ENCODE measurements around the gene SELENOF.
"Not testable (repeated sequence)": the region's sequence is repeated elsewhere in the genome, so short reads cannot be mapped to it uniquely, and the experiment has no call there.

SELENOF gene

DNA sequence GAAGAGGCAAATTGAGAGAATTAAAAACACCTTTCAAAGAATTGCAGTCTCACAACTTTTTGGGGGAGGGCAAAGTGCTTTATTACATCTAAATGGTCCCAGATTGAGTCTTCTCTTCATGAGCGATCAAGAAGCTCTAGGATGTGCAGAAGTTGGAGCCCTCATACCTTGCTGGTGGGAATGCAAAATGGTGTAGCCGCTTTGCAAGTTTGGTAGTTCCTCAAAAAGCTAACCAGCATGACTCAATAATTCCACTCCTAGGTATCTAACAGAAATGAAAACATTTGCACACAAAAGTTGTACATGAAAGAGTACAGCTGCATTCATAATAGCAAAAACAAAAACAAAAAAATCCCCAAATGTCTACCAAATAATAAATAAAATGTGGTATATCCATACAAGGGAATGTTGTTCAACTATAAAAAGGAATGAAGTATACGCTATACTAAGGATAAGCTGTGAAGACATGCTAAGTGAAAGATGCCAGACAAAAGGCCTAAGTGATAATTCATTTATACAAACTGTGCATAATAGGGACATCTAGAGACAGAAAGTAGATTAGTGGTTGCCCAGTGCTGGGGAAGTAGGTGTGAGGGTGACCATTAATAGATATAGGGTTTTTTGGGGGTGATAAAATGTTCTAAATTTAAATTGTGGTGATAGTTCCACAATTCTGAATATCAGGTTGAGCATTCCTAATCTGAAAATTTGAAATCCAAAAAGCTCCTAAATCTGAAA, 55.2 kb downstream of the SELENOF start:
- DNase-seq (ENCODE audit: low read depth in 2 of 2) = no peak

DNA sequence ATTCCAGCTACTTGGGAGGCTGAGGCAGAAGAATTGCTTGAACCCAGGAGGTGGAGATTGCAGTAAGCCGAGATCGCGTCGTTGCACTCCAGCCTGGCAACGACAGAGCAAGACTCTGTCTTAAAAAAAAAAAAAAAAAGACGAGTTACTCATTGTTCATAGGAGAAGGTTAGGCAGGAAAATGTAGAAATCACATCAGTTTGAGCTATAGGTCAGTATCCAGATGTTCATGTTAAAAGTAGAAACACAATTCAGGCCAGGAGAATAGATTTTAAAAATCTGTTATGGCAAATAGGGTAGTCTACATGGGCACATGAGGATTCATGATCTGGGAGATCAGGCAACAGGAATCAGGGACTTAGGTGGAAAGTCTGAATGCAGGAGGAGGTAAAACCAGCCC, 57.7 kb downstream of the SELENOF start:
- no peak for DNase-seq (ENCODE audit: low read depth in 2 of 2)

DNA sequence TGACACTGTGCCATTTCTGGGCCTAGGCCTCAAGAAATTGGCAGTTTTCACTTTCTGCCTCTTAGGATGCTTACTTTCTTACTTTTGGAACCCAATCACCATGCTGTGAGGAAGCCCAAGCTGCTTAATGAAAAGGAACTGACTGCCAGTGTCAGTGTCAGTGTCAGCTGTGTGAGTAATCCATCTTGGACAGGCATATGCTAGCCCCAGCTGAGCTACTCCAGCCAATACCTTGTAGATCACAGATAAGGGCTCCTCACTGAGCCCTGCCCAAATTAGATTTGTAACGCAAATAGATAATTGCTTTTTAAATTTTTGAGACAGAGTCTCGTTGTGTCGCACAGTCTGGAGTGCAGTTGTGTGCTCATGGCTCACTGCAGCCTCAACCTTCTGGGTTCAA, 59.6 kb downstream of the SELENOF start:
- no peak for DNase-seq (ENCODE audit: low read depth in 2 of 2)

GRCh38 chr1:86852782-86853408, 61.0 kb downstream of the SELENOF start:
- no peak for DNase-seq (ENCODE audit: low read depth in 2 of 2)

DNA sequence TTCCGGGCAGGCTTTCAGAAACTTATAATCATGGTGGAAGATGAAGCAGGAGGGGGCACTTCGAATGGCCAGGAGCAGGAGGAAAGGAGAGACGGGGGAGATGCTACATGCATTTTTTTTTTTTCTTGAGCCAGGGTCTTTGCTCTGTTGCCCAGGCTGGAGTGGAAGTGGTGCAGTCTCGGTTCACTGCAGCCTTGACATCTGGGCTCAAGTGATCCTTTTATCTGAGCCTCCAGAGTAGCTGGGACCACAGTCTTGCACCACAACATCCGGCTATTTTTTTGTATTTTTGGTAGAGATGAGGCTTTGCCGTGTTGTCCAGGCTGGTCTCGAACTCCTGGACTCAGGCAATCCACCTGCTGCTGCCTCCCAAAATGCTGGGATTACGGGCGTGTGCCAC, 61.6 kb downstream of the SELENOF start:
- DNase-seq (ENCODE audit: low read depth in 2 of 2) = no peak

GRCh38 chr1:86849756-86850155, 64.2 kb downstream of the SELENOF start:
- no peak for DNase-seq (ENCODE audit: low read depth in 2 of 2)

GRCh38 chr1:86848654-86849053, 65.3 kb downstream of the SELENOF start:
- no peak for DNase-seq (ENCODE audit: low read depth in 2 of 2)

- DNase-seq (ENCODE audit: low read depth in 2 of 2) = no peak
Measured at GRCh38 chr1:86846164-86846647, 67.7 kb downstream of the SELENOF start.

DNA sequence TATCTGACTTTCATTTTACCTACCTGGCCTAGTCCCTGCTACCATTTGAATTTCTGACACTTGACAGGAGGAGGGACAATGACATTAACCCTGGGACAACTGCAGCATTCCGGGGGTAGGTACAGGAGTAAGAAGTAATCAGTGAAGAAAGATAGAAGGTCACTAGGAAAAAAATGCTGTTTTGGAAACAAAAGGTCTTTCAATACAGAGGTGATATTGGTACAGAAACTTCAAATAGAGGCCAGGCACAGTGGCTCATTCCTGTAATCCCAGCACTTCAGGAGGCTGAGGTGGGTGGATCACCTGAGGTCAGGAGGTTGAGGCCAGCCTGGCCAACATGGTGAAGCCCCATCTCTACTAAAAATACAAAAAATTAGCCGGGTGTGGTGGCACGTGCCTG, 68.4 kb downstream of the SELENOF start:
- DNase-seq (ENCODE audit: low read depth in 2 of 2) = no peak

DNA sequence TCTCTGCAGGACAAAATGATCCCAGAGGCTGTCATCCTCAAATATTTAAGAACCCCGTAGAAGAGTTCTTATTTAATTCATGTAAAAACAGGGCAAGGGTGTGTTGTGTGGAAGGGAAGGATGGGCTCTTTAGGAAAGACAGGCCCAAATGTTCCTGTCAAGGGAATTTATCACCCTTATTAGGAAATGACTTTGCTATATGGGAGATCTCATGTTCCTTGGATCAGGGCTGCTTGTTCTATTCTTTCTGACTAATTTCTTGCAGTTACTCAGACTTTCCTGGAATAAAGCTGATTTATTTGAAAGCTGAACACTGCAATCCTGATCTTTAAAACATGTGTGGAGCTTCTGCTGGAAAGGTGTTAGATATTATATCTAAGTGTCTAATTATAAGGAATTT, 72.8 kb downstream of the SELENOF start:
- no peak for DNase-seq (ENCODE audit: low read depth in 2 of 2)

DNA sequence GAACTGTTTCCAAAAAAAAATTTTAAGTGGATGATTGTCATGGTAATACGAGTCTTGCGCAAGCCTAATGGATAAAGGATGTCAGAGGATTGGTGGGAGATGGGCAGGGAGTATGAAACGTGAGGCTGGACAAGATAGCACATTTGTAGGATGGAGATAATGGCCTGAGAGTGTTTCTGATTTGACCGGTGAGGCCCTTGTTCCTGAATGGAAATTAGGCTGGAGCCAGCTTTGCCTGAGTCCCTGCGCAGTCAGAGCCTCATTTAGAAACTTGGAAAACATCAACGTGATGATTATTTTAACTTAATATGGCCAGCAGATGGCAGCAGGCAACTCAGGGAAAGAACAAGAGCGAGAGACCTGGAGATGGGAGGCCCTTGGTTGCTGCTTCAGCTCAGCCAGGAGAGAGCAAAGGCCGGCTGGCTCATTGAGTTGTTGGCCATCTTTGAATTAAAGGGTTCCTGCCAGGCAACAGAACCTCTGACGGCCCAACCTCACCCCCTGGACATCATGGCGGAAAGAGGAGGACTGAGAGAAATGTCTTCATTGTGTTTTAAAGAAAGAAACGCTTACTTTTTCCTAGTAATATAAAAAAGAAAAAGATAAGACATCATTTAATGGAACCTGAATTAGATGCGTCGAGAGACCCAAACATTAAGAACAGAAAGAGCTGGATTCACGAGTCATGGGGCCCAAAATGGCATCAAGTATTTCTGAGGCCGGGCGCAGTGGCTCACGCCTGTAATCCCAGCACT, 80.3 kb downstream of the SELENOF start:
- peak in 1 of 2 donors; percentile 9 for DNase-seq (ENCODE audit: low read depth in 2 of 2)

DNA sequence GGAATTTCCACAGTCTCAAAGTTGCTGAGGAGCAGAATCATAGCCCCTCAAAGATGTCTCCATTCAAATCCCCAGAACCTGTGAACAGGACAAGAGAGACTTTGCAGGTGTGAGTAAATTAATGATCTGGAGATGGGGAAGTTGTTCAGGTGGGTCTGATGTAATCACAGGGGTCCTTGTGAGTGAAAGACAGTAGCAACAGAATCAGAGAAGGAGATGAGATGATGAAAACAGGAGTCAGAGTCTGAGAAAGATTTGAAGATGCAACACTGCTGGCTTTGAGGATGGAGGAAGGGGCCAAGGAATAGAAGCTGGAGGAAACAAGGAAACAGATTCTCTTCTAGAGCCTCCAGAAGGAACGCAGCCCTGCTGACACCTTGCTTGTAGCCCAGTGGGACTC, 81.5 kb downstream of the SELENOF start:
- no peak for DNase-seq (ENCODE audit: low read depth in 2 of 2)

DNA sequence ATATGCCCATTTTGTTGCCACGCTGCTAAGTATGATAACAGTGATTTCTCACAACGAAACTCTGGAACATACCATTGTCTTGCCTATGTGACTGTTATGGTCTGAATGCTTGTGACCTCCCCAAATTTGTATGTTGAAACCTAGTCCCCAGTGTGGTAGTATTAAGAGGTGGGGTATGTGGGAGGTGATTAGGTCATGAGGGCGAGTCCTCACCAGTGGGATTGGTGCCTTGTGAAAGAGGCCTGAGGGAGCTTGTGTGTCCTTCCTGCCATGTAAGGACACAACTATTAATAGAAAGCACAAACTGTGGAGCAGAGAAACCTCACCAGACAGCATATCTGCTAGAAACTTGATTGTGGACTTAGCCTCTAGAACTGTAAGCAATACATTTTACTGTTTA, 84.6 kb downstream of the SELENOF start:
- no peak for DNase-seq (ENCODE audit: low read depth in 2 of 2)

DNA sequence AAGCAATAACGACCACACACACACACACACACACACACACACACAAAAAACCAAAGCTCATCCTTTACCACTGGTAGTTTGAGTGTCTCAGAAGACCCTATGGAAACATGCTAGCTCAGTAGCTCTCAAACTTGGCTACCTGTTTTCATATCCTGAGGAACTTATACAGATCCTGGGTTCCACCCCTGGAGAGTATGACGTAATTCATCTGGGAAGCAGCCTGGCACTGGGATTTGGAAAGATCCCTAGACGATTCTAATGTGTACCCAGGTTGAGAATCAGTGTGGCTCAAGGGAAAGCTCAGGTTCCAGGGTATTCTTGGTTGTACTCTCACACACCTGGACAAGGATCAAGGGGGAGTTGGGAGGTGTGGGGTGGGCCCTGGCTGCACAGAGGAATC, 85.9 kb downstream of the SELENOF start:
- DNase-seq (ENCODE audit: low read depth in 2 of 2) = no peak

DNA sequence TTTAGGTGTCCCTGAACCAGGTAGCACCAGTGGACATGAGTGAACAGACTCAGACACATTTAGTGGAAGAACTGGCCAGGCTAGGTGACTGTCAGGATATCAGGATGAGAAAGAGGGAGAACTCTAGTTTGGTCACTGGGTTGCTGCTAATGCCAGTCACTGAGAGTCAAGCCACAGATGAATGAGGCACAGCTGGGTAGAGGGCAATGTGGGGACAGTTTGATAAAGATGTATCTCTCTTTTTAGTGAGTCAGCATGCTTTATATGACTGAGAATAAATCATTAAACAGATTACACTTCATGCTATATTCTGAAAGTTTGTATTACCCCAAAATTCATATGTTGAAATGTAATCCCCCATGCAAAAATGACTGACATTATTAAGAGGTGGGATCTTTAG, 87.1 kb downstream of the SELENOF start:
- no peak for DNase-seq (ENCODE audit: low read depth in 2 of 2)

GRCh38 chr1:86825319-86825718, 88.6 kb downstream of the SELENOF start:
- no peak for DNase-seq (ENCODE audit: low read depth in 2 of 2)

DNA sequence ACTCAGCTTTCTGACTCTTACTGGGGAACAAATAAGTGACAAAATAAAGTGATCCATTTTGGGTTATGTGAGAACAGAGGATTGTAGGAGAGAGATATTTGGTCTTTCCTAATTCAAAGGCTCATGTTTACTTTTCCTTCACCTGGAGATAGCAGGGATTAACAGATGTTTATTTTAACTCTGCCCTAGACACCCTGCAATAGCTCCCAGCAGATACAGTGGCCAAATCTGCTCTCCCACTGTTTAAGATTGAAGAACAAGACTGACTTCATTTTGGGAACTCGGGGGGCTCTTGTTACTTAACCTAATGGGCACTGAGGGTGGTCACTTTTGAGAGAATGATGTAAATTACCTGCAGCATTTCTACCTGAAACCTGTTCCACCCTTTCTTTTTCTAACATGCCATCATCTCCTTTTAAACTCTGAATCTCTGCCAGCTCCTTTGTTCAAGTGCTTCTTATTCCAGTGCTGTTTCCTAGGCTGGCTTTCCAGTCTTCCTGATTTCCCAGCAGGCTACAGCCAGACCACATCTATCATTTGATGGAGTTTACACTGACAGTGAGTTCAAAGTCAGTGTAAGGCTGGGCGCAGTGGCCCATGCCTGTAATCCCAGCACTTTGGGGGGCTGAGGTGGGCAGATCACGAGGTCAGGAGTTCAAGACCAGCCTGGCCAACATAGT, 90.0 kb downstream of the SELENOF start:
- DNase-seq (ENCODE audit: low read depth in 2 of 2) = no peak

GRCh38 chr1:86823386-86823785, 90.5 kb downstream of the SELENOF start:
- DNase-seq (ENCODE audit: low read depth in 2 of 2) = no peak

- DNase-seq (ENCODE audit: low read depth in 2 of 2) = no peak
Measured at GRCh38 chr1:86822459-86822858, 91.5 kb downstream of the SELENOF start.

- no peak for DNase-seq (ENCODE audit: low read depth in 2 of 2)
Measured at GRCh38 chr1:86821956-86822355, 92.0 kb downstream of the SELENOF start.

GRCh38 chr1:86819970-86820369, 94.0 kb downstream of the SELENOF start:
- not testable (repeated sequence) for DNase-seq (ENCODE audit: low read depth in 2 of 2)

- not testable (repeated sequence) for DNase-seq (ENCODE audit: low read depth in 2 of 2)
Measured at GRCh38 chr1:86817246-86817826, 96.6 kb downstream of the SELENOF start.
